Smooth muscle cell (in vitro differentiated cells): ENCODE measurements around the gene GRAP2. TPM values are rescaled to one million over a fixed set of nuclear protein-coding genes. Genes with fewer than 3 reads are reported as not detected.

ENCODE experiments used
- DNase-seq: peaks from one replicate; lab custom pipeline; 2025; ENCODE audit not compliant: unreplicated experiment; lab: John Stamatoyannopoulos, UW
- H2AFZ ChIP-seq: fragments of 200-600 bp; sonication (generic); 2 replicates; pipeline ENCODE4 v1.6.0; 2016; ENCODE audit warnings: antibody characterized with exemption, low read depth, mild to moderate bottlenecking
- H3F3A ChIP-seq: fragments of 200-600 bp; sonication (generic); 2 replicates; pipeline ENCODE4 v1.6.0; 2017; ENCODE audit warnings: antibody characterized with exemption, low read depth
- H3K27ac ChIP-seq: fragments of 200-600 bp; sonication (generic); 2 replicates; pipeline ENCODE4 v1.5.1; 2016; ENCODE audit warnings: low read depth, mild to moderate bottlenecking
- H3K27me3 ChIP-seq: fragments of 200-600 bp; sonication (generic); 2 replicates; pipeline ENCODE4 v1.6.1; 2016; ENCODE audit warnings: low read depth, mild to moderate bottlenecking
- H3K36me3 ChIP-seq: fragments of 200-600 bp; sonication (generic); 2 replicates; pipeline ENCODE4 v1.5.1; 2016; ENCODE audit warnings: low read depth
- H3K4me1 ChIP-seq: fragments of 200-600 bp; sonication (generic); 2 replicates; pipeline ENCODE4 v1.5.1; 2016; ENCODE audit warnings: low read depth
- H3K4me2 ChIP-seq: fragments of 200-600 bp; sonication (generic); 2 replicates; pipeline ENCODE4 v1.6.0; 2016; ENCODE audit warnings: mild to moderate bottlenecking
- H3K4me3 ChIP-seq: fragments of 200-600 bp; sonication (generic); 2 replicates; pipeline ENCODE4 v1.5.1; 2016; ENCODE audit warnings: mild to moderate bottlenecking
- H3K79me2 ChIP-seq: fragments of 200-600 bp; sonication (generic); 2 replicates; pipeline ENCODE4 v1.6.0; 2016; ENCODE audit warnings: low read depth, mild to moderate bottlenecking
- H3K9ac ChIP-seq: fragments of 200-600 bp; sonication (generic); 2 replicates; pipeline ENCODE4 v1.6.0; 2016; ENCODE audit warnings: low read depth
- H3K9me3 ChIP-seq: fragments of 200-600 bp; sonication (generic); replicated peaks from 2 replicates; pipeline ENCODE4 v1.5.1; 2016; ENCODE audit warnings: low read depth
- H4K20me1 ChIP-seq: fragments of 200-600 bp; sonication (generic); 2 replicates; pipeline ENCODE4 v1.6.0; 2016; ENCODE audit warnings: low read depth
- CTCF ChIP-seq: fragments of 200-600 bp; sonication (generic); IDR thresholded peaks from 2 replicates; pipeline ENCODE4 v1.5.1; 2017; ENCODE audit warnings: borderline replicate concordance, mild to moderate bottlenecking, antibody characterized with exemption; ENCODE audit not compliant: insufficient read depth, poor library complexity, severe bottlenecking
- WGBS: methylation state at CpG from one replicate; pipeline ENCODE4 v1.1.7; 2016; ENCODE audit warnings: low lambda C conversion rate; 5-methylcytosine and 5-hydroxymethylcytosine counted together
- polyA plus RNA-seq: library from polyadenylated mRNA; unstranded; fragments of >200 nt; fragmentation: Nextera tagmentation; extraction: Ambion mirVana; gene quantifications from 2 replicates; pipeline ENCODE4 v1.2.1, GENCODE V29; 2016
- total RNA-seq: library from RNA; depleted of rRNA; stranded (reverse); fragments of >200 nt; gene quantifications from 2 replicates; pipeline ENCODE4 v1.2.3, GENCODE V29; 2014

GRAP2 gene
- total and polyA plus RNA-seq, 2 experiments from 2014 or later: not detected

GRCh38 chr22:40007853-40008710, 107.2 kb downstream of the GRAP2 start:
- no peaks in the 10 kb centered on the region for H3K79me2 ChIP-seq
- 86% methylated on average over 27 of the region's 27 CpGs for WGBS
- no peak overlapping the region for H2AFZ ChIP-seq
- no peaks in the 10 kb centered on the region for H3K36me3 ChIP-seq
- DNase-seq: no peak
- no peak overlapping the region for H3K27ac ChIP-seq
- no peak overlapping the region for H3K9ac ChIP-seq
- H3K4me3 ChIP-seq: no peak overlapping the region
- H3K4me1 ChIP-seq: peaks cover 18% of the 10 kb centered on the region
- H4K20me1 ChIP-seq: peaks cover 14% of the 10 kb centered on the region
- H3K4me2 ChIP-seq: no peak overlapping the region
- no peaks in the 10 kb centered on the region for H3F3A ChIP-seq
- H3K9me3 ChIP-seq: no peaks in the 10 kb centered on the region
- TF ChIP-seq CTCF: no peak
- H3K27me3 ChIP-seq: no peaks in the 10 kb centered on the region

- no peak for TF ChIP-seq CTCF
- Histone ChIP-seq H3F3A (no peaks in the 10 kb centered on the region), H3K4me1 (peaks cover 18% of the 10 kb centered on the region), H3K9me3 (no peaks in the 10 kb centered on the region), H3K4me3 (no peak overlapping the region), H3K9ac (no peak overlapping the region), H2AFZ (no peak overlapping the region), H3K36me3 (no peaks in the 10 kb centered on the region), H4K20me1 (peaks cover 14% of the 10 kb centered on the region), H3K27me3 (no peaks in the 10 kb centered on the region), H3K79me2 (no peaks in the 10 kb centered on the region), H3K4me2 (no peak overlapping the region), H3K27ac (no peak overlapping the region)
- no peak for DNase-seq
- 66% methylated on average over 10 of the region's 10 CpGs for WGBS
Measured at GRCh38 chr22:40008726-40009291, 107.9 kb downstream of the GRAP2 start.

- TF ChIP-seq CTCF: no peak
- Histone ChIP-seq H3K36me3 (no peaks in the 10 kb centered on the region), H3K4me3 (no peak overlapping the region), H3K4me1 (peaks cover 18% of the 10 kb centered on the region), H3K27ac (no peak overlapping the region), H2AFZ (no peak overlapping the region), H3K4me2 (no peak overlapping the region), H3K79me2 (no peaks in the 10 kb centered on the region), H3K9ac (no peak overlapping the region), H3F3A (no peaks in the 10 kb centered on the region), H4K20me1 (peaks cover 14% of the 10 kb centered on the region), H3K9me3 (no peaks in the 10 kb centered on the region), H3K27me3 (no peaks in the 10 kb centered on the region)
- WGBS: 57% methylated on average over 11 of the region's 11 CpGs
- DNase-seq: no peak
Measured at GRCh38 chr22:40009292-40009774, 108.4 kb downstream of the GRAP2 start.
